Uterus (tissue), 2 donors: ENCODE results near the gene STK11.

Experiments used
- CTCF ChIP-seq, 4 experiments: fragments of 200-600 bp in 2 of 4; fragments of 450-650 bp in 2 of 4; sonication (generic) in 2 of 4; IDR thresholded peaks; one replicate each; pipeline ENCODE4 v1.5.1; 2016 to 2019; ENCODE audit warnings: antibody characterized with exemption in 4 of 4, mild to moderate bottlenecking in 2 of 4, moderate library complexity in 1 of 4
- POLR2A ChIP-seq, 2 donors: fragments of 450-650 bp; IDR thresholded peaks; one replicate each; pipeline ENCODE4 v1.6.1; 2016; ENCODE audit warnings: antibody characterized with exemption in 2 of 2, mild to moderate bottlenecking in 1 of 2, moderate library complexity in 1 of 2

- TF ChIP-seq CTCF (IDR thresholded peaks at IDR 0.05) (no peak), POLR2A (IDR thresholded peaks at IDR 0.05) (no peak)
These were observed 48.5 kb downstream of the STK11 start for GRCh38 chr19:1254081-1254527.
